Gastrocnemius medialis (tissue), 4 donors: ENCODE data around the gene HOXB8.

Source experiments
- POLR2A ChIP-seq, 2 donors: fragments of 450-650 bp; IDR thresholded peaks; one replicate each; pipeline ENCODE4 v1.6.1; 2017; ENCODE audit warnings: antibody characterized with exemption in 2 of 2, mild to moderate bottlenecking in 2 of 2, moderate library complexity in 2 of 2
- TF ChIP-seq, protein P1 (sequence below), 5 experiments: fragments of 450-650 bp in 3 of 5; fragments of 200-600 bp in 2 of 5; sonication (generic) in 2 of 5; IDR thresholded peaks in 4 of 5; conservative IDR thresholded peaks in 1 of 5; 1 replicate in 4 of 5; 2 replicates in 1 of 5; pipeline ENCODE4 v1.5.1; 2016 to 2019; ENCODE audit warnings: antibody characterized with exemption in 5 of 5, mild to moderate bottlenecking in 3 of 5, moderate library complexity in 3 of 5

DNA sequence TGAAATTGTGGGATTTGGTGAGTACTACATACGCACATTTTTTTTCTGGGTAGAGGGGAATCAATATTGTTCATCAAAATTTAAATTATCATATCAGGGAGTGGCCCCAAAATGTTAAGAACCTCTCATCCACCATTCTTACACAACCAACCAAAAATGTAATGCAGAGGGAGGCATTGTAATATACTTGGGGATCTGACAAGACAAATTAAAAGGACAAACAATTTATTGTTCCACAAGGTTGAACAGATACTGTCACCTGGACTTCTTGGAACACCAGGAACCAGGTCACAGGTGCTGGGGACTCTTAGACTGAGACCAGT, 25.7 kb upstream of the HOXB8 start:
- TF ChIP-seq POLR2A (IDR thresholded peaks at IDR 0.05), result no peak
- TF ChIP-seq, protein P1, sequence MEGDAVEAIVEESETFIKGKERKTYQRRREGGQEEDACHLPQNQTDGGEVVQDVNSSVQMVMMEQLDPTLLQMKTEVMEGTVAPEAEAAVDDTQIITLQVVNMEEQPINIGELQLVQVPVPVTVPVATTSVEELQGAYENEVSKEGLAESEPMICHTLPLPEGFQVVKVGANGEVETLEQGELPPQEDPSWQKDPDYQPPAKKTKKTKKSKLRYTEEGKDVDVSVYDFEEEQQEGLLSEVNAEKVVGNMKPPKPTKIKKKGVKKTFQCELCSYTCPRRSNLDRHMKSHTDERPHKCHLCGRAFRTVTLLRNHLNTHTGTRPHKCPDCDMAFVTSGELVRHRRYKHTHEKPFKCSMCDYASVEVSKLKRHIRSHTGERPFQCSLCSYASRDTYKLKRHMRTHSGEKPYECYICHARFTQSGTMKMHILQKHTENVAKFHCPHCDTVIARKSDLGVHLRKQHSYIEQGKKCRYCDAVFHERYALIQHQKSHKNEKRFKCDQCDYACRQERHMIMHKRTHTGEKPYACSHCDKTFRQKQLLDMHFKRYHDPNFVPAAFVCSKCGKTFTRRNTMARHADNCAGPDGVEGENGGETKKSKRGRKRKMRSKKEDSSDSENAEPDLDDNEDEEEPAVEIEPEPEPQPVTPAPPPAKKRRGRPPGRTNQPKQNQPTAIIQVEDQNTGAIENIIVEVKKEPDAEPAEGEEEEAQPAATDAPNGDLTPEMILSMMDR (IDR thresholded peaks at IDR 0.05 in 4 of 5, conservative IDR thresholded peaks at IDR 0.05 in 1 of 5), result no peak
